Measurements from ENCODE around the gene SH3TC1.

DNA sequence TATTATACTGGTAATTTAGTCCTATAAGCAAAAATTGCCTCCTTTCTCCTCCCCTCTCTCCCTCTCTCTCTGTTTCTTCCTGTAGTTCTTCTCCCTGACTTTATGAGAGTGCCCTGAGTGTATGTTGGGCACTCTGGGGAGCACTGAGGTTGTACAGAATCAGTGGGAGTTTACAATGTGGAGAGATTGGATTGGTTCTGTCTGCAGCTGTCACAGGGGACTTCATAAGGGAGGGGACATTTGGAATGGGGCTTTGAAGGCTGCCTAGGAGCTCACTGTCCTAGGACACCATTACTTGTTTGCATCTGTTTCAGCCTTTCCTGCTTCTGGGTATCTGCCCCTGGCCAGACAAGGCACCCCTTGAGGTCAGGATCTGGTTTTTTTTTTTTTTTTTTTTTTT, 22.9 kb downstream of the SH3TC1 start:
- TF ChIP-seq CTCF (IDR thresholded peaks at IDR 0.05) (no peak), POLR2A (IDR thresholded peaks at IDR 0.05) (no peak)

Data from vagina (tissue), 2 donors.